ENCODE measurements around the gene STARD5. TPM values are rescaled to one million over a fixed set of nuclear protein-coding genes. Genes with fewer than 3 reads are reported as not detected.

Gene STARD5
- total and polyA plus RNA-seq, 2 of the 4 experiments (the other 2 are of a cell fraction): 5.0 to 22.8 TPM

DNA sequence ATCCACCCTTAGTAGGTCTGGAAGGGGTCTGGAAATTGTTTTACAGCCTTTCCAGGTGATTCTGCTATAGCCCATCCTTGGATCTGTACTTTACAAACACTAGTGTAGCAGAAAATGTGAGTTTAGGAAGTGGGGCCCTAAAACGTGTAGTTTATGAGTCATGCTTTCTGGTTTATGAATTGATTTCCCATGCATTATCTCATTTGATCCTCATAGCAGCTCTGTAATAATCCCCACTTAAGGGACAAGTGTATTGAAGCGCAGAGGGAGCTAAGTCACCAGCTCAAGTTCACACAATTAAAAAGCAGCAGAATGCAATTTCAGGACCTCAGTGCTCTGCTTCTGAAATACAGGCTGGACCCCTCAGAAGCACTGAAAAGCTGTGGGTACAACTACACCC, 22.7 kb upstream of the STARD5 start:
- DNase-seq: no peak
- no peak overlapping the region for H3K4me3 ChIP-seq (ENCODE audit: insufficient read depth, low read depth, low read length)
- no peaks in the 10 kb centered on the region for H3K9me3 ChIP-seq (ENCODE audit: control insufficient read depth, insufficient read depth, low read length)
- no peaks in the 10 kb centered on the region for H3K9me1 ChIP-seq (ENCODE audit: insufficient read depth, low read length)
- in situ Hi-C loops (cut with MboI; ENCODE audit: low sequenced_read_pairs): loop anchor here (10.0 kb wide), 1 partner anchor 48 kb away; no protein-coding TSS in a partner anchor
- no peak overlapping the region for H4K91ac ChIP-seq (ENCODE audit: insufficient read depth, low read depth, low read length)
- H3K56ac ChIP-seq (ENCODE audit: extremely low read depth, insufficient read depth, low read length): no peak overlapping the region
- H2AFZ ChIP-seq (replicated peaks; ENCODE audit: low read length, poor library complexity): no peak overlapping the region
- H3K4me2 ChIP-seq (ENCODE audit: low read depth, low read length): no peak overlapping the region
- H2AK9ac ChIP-seq (replicated peaks; ENCODE audit: low read depth, low read length, poor library complexity): no peak overlapping the region
- ATAC-seq (ENCODE audit: low read depth): peak; percentile 21; the same call in 1 of the 2 replicates
- H4K20me1 ChIP-seq (ENCODE audit: insufficient read depth, low read length): no peaks in the 10 kb centered on the region
- no TSS peak for BruUV-seq (replicated peaks)
- POLR2A ChIA-PET (ENCODE audit: unreplicated experiment): no interaction called here
- no peak overlapping the region for H2BK5ac ChIP-seq (ENCODE audit: low read depth, low read length, poor library complexity, severe bottlenecking)
- no peak for TF ChIP-seq SMC3 (IDR thresholded peaks at IDR 0.05; ENCODE audit: low read depth, low read length)
- no peak for TF ChIP-seq FOS (IDR thresholded peaks at IDR 0.05; ENCODE audit: low read depth, low read length)
- TF ChIP-seq CEBPB (IDR thresholded peaks at IDR 0.05; ENCODE audit: low read depth, low read length): no peak
- no peak for TF ChIP-seq RCOR1 (IDR thresholded peaks at IDR 0.05; ENCODE audit: insufficient replicate concordance, low read length)
- no peak for TF ChIP-seq MXI1 (IDR thresholded peaks at IDR 0.05; ENCODE audit: borderline replicate concordance, low read depth, low read length)
- no peak for TF ChIP-seq BHLHE40 (IDR thresholded peaks at IDR 0.05; ENCODE audit: low read depth, low read length)
- H3K23ac ChIP-seq (ENCODE audit: low read depth, low read length): no peak overlapping the region
- no peak overlapping the region for H4K8ac ChIP-seq (ENCODE audit: low read depth in 2 of 2, low read length in 2 of 2)
- no peak overlapping the region for H3K27ac ChIP-seq (ENCODE audit: insufficient read depth, low read length)
- H3K14ac ChIP-seq (replicated peaks; ENCODE audit: low read depth, low read length): no peak overlapping the region
- H3K18ac ChIP-seq (ENCODE audit: low read depth, low read length): no peak overlapping the region
- WGBS, 2 experiments (ENCODE audit: extremely low coverage in 2 of 2, insufficient read length in 1 of 2): no CpG with 5 or more reads among the region's 2 CpGs
- H2AK5ac ChIP-seq (ENCODE audit: low read depth, low read length): no peak overlapping the region
- H3K9ac ChIP-seq (ENCODE audit: low read depth, low read length): no peak overlapping the region
- H3K79me1 ChIP-seq (ENCODE audit: low read depth in 1 of 2, low read length in 2 of 2): no peaks in the 10 kb centered on the region
- no peaks in the 10 kb centered on the region; the same call in none of the 2 replicates for H3K27me3 ChIP-seq (ENCODE audit: control insufficient read depth, insufficient read depth, low read length)
- no peaks in the 10 kb centered on the region for H3K4me1 ChIP-seq (ENCODE audit: control insufficient read depth, insufficient read depth, low read length)
- CTCF ChIA-PET: no interaction called here
- H2BK15ac ChIP-seq (ENCODE audit: low read depth, low read length): no peak overlapping the region
- dilution Hi-C loops (cut with HindIII; ENCODE audit: low sequenced_read_pairs, unreplicated experiment): no loop called here
- H2BK20ac ChIP-seq (ENCODE audit: low read depth, low read length): no peak overlapping the region
- no peak overlapping the region for H2BK120ac ChIP-seq (ENCODE audit: low read depth, low read length)
- H4K5ac ChIP-seq (ENCODE audit: low read depth, low read length): no peak overlapping the region
- H3K36me3 ChIP-seq (ENCODE audit: control insufficient read depth, insufficient read depth, low read length): no peaks in the 10 kb centered on the region
- no peak overlapping the region for H3K4ac ChIP-seq (ENCODE audit: low read depth, low read length)
- intact Hi-C loops (cut with micrococcal nuclease): no loop called here

Measured in IMR-90 (cell line).